Measurements from ENCODE around the gene H1-8.

DNA sequence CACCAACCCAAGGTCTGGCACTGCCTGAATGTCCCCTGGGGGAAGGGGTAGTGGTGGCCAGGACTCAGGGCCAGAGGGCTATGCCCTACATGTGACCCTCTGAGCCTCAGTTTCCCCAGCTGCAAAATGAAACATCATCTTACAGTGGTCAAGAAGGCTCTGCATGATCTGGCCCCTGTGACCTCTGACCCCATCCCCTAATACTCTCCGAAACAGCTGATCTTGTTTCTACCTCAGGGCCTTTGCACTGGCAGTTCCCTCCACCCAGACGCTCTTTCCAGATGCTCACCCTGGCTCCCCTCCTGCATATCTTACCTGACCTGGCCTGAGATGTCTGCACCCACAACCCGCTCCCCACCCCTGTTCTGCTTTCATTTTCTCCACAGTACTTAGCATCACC is 41.7 kb downstream of the H1-8 start:
- TF ChIP-seq, protein P1, sequence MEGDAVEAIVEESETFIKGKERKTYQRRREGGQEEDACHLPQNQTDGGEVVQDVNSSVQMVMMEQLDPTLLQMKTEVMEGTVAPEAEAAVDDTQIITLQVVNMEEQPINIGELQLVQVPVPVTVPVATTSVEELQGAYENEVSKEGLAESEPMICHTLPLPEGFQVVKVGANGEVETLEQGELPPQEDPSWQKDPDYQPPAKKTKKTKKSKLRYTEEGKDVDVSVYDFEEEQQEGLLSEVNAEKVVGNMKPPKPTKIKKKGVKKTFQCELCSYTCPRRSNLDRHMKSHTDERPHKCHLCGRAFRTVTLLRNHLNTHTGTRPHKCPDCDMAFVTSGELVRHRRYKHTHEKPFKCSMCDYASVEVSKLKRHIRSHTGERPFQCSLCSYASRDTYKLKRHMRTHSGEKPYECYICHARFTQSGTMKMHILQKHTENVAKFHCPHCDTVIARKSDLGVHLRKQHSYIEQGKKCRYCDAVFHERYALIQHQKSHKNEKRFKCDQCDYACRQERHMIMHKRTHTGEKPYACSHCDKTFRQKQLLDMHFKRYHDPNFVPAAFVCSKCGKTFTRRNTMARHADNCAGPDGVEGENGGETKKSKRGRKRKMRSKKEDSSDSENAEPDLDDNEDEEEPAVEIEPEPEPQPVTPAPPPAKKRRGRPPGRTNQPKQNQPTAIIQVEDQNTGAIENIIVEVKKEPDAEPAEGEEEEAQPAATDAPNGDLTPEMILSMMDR (IDR thresholded peaks at IDR 0.05): no peak
- TF ChIP-seq POLR2A (IDR thresholded peaks at IDR 0.05) (no peak), EP300 (IDR thresholded peaks at IDR 0.05; ENCODE audit: low read depth) (no peak)

All from transverse colon (tissue), 3 donors.